ENCODE results near the gene PCLAF. TPM values are rescaled to one million over a fixed set of nuclear protein-coding genes. Genes with fewer than 3 reads are reported as not detected.

PCLAF gene
- total and polyA plus RNA-seq, 2 of the 13 experiments (the other 11 are each of a cell fraction or from before 2014, with no cell fraction given): 98.6 to 98.9 TPM

GRCh38 chr15:64333516-64333915, 47.7 kb downstream of the PCLAF start:
- H3K79me2 ChIP-seq (ENCODE audit: insufficient read depth, low read length): peaks cover 8% of the 10 kb centered on the region
- FAIRE-seq (no peak), ATAC-seq (no peak), DNase-seq (ENCODE audit: low spot score) (no peak)
- WGBS (ENCODE audit: low lambda C conversion rate): 98% methylated on average over 2 of the region's 2 CpGs
- ChIA-PET POLR2A (no interaction called here), CTCF (ENCODE audit: low intra/inter-chr PET ratio, low total read pairs) (no interaction called here)
- in situ Hi-C loops (cut with HindIII; ENCODE audit: extremely low pct_ligation_motif_present, low pct_unique_long_range_greater_than_20kb) (no loop called here), intact Hi-C loops (cut with micrococcal nuclease; ENCODE audit: unreplicated experiment) (no loop called here)
- no peak overlapping the region for H3K4me3 ChIP-seq (replicated peaks in 1 of 3; ENCODE audit: insufficient read depth in 1 of 3, low read depth in 2 of 3, low read length in 3 of 3)
- H3K27me3 ChIP-seq (ENCODE audit: control insufficient read depth in 1 of 2, insufficient read depth in 2 of 2, low read length in 2 of 2): no peaks in the 10 kb centered on the region
- H3K4me2 ChIP-seq (ENCODE audit: low read depth, low read length): no peak overlapping the region
- H3K9ac ChIP-seq (ENCODE audit: insufficient read depth, low read depth, low read length): no peak overlapping the region
- H4K20me1 ChIP-seq (ENCODE audit: insufficient read depth, low read length): no peaks in the 10 kb centered on the region
- H3K36me3 ChIP-seq (replicated peaks in 1 of 2; ENCODE audit: control insufficient read depth in 1 of 2, insufficient read depth in 2 of 2, low read length in 2 of 2): no peaks in the 10 kb centered on the region; a peak in 1 of 5 replicates
- H3K9me3 ChIP-seq (ENCODE audit: low read length): no peaks in the 10 kb centered on the region
- H3K27ac ChIP-seq (ENCODE audit: extremely low read length, insufficient read depth, low read length): no peak overlapping the region
- H2AFZ ChIP-seq (ENCODE audit: low read length): no peak overlapping the region
- H3K4me1 ChIP-seq (ENCODE audit: insufficient read depth, low read length): no peaks in the 10 kb centered on the region
- BruUV-seq (replicated peaks): no TSS peak
- TF ChIP-seq ZNF512B (CRISPR knock-in tag; IDR thresholded peaks at IDR 0.05; ENCODE audit: borderline replicate concordance): no peak
- no peak for TF ChIP-seq SNAI1 (CRISPR knock-in tag; IDR thresholded peaks at IDR 0.05; ENCODE audit: borderline replicate concordance)
- no peak for TF ChIP-seq CENPT (CRISPR knock-in tag; IDR thresholded peaks at IDR 0.05; ENCODE audit: low read depth)
- no peak for TF ChIP-seq NFAT5 (CRISPR knock-in tag; IDR thresholded peaks at IDR 0.05)
- no peak for TF ChIP-seq KDM3A (CRISPR knock-in tag; IDR thresholded peaks at IDR 0.05; ENCODE audit: low read depth)
- TF ChIP-seq PAX8 (CRISPR knock-in tag; IDR thresholded peaks at IDR 0.05; ENCODE audit: borderline replicate concordance): no peak
- TF ChIP-seq PRMT3 (CRISPR knock-in tag; IDR thresholded peaks at IDR 0.05; ENCODE audit: borderline replicate concordance, low read depth): no peak
- TF ChIP-seq CBX1 (IDR thresholded peaks at IDR 0.05; ENCODE audit: low read depth): no peak
- no peak for TF ChIP-seq ZNF496 (CRISPR knock-in tag; IDR thresholded peaks at IDR 0.05; ENCODE audit: insufficient replicate concordance)
- TF ChIP-seq SIN3B (IDR thresholded peaks at IDR 0.05; ENCODE audit: low read length): no peak
- TF ChIP-seq ELF3 (CRISPR knock-in tag; IDR thresholded peaks at IDR 0.05): no peak
- no peak for TF ChIP-seq ZNF740 (CRISPR knock-in tag; IDR thresholded peaks at IDR 0.05)
- no peak for TF ChIP-seq MTA3 (CRISPR knock-in tag; IDR thresholded peaks at IDR 0.05)
- TF ChIP-seq HOXA3 (CRISPR knock-in tag; IDR thresholded peaks at IDR 0.05): no peak
- TF ChIP-seq FOSL2 (CRISPR knock-in tag; IDR thresholded peaks at IDR 0.05): no peak
- no peak for TF ChIP-seq GZF1 (CRISPR knock-in tag; IDR thresholded peaks at IDR 0.05)

Data from HepG2 (cell line).